RPMI7951 (cell line): ENCODE measurements around the gene MARK1. TPM values are rescaled to one million over a fixed set of nuclear protein-coding genes. Genes with fewer than 3 reads are reported as not detected.

Experiments used
- DNase-seq: peaks from one replicate; pipeline ENCODE4 v3.0.0-alpha.2; 2012; ENCODE audit warnings: low read depth
- total RNA-seq: library from RNA; depleted of rRNA; stranded (reverse); fragments of >200 nt; shearing (Covaris generic); gene quantifications from 2 replicates; pipeline ENCODE4 v1.2.3, GENCODE V29; 2014; rRNA removed

Gene MARK1
- total RNA-seq, 1 experiment from 2014 or later: 3.7 TPM

DNA sequence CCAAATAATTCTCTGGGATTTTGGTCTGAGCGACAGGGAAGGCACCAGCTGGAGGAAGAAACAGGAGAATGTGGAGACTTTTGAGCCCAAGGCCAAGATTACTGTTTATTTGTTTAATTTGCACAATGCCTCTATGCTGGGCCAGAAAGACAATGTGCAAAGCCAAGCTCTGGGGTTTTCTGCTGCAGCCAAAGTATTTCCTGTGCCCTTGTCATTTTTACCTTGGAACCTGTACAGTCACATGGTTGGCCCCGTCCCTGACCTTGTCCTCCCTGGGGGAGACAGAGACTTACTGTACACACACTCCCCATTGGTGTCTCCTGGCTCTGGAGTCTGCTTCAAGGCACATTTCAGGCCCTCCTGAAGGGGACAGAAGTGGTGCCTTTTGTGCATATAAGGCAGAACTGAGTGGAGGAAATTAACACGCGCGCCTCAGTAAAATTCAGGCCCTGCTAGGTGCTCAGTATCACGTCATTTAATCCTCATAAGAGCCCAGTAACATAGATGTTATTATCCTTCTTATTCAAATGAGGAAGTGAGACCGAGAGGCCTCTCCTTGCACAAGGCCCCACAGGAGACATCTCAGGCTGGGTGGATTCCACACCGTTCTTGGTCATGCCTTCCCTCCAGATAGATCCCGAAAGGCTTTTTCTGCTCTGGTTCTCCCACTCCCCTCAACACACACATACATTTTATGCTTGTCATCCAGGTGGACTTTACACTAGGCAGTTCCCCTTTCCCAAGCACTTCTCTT is 183.3 kb downstream of the MARK1 start:
- DNase-seq: no peak

Other genes with a start within 250 kb of the MARK1 start
- gene C1orf115, start 162.2 kb downstream of the MARK1 start, total RNA-seq: 0.72 and 0.88 TPM in 2 replicates
- 1.1 and 2.4 TPM in 2 replicates for gene MTARC2, start 220.2 kb downstream of the MARK1 start, total RNA-seq